MM.1S (cell line): Measurements from ENCODE around the gene TIGD4.

Source experiments
- DNase-seq: peaks from one replicate; pipeline ENCODE4 v3.0.0-alpha.2; 2015
- H2AFZ ChIP-seq: fragments of 300-600 bp; sonication (generic); 2 replicates; pipeline ENCODE4 v1.6.0; 2016; ENCODE audit warnings: antibody characterized with exemption, low read length
- H3F3A ChIP-seq: fragments of 300-600 bp; sonication (generic); 2 replicates; pipeline ENCODE4 v1.6.1; 2016; ENCODE audit warnings: mild to moderate bottlenecking, antibody characterized with exemption, low read length, moderate library complexity, mixed read lengths; ENCODE audit not compliant: insufficient read depth
- H3K27ac ChIP-seq: fragments of 300-600 bp; sonication (generic); 2 replicates; pipeline ENCODE4 v1.5.1; 2016; ENCODE audit warnings: mild to moderate bottlenecking, low read length
- H3K27me3 ChIP-seq: fragments of 300-600 bp; sonication (generic); replicated peaks from 2 replicates; pipeline ENCODE4 v1.6.0; 2016; ENCODE audit warnings: low read length; ENCODE audit not compliant: insufficient read depth
- H3K36me3 ChIP-seq: fragments of 300-600 bp; sonication (generic); replicated peaks from 2 replicates; pipeline ENCODE4 v1.6.1; 2016; ENCODE audit warnings: mild to moderate bottlenecking, low read length, mixed read lengths; ENCODE audit not compliant: insufficient read depth
- H3K4me1 ChIP-seq: fragments of 300-600 bp; sonication (generic); 2 replicates; pipeline ENCODE4 v1.6.1; 2016; ENCODE audit warnings: low read length, mixed read lengths
- H3K4me2 ChIP-seq: fragments of 300-600 bp; sonication (generic); 2 replicates; pipeline ENCODE4 v1.6.0; 2016; ENCODE audit warnings: low read depth, low read length
- H3K4me3 ChIP-seq: fragments of 300-600 bp; sonication (generic); 2 replicates; pipeline ENCODE4 v1.5.1; 2016; ENCODE audit warnings: low read length, mixed read lengths
- H3K79me2 ChIP-seq: fragments of 300-600 bp; sonication (generic); 2 replicates; pipeline ENCODE4 v1.6.1; 2016; ENCODE audit warnings: mixed run types, low read length, mixed read lengths
- H3K9ac ChIP-seq: fragments of 300-600 bp; sonication (generic); 2 replicates; pipeline ENCODE4 v1.6.1; 2016; ENCODE audit warnings: low read length, mixed read lengths
- H3K9me2 ChIP-seq: fragments of 300-600 bp; sonication (generic); replicated peaks from 2 replicates; pipeline ENCODE4 v1.6.1; 2016; ENCODE audit warnings: mild to moderate bottlenecking, low read length, mixed read lengths; ENCODE audit not compliant: insufficient read depth
- H3K9me3 ChIP-seq: fragments of 300-600 bp; sonication (generic); replicated peaks from 2 replicates; pipeline ENCODE4 v1.6.1; 2016; ENCODE audit warnings: mild to moderate bottlenecking, low read length, mixed read lengths; ENCODE audit not compliant: insufficient read depth
- H4K20me1 ChIP-seq: fragments of 300-600 bp; sonication (generic); 2 replicates; pipeline ENCODE4 v1.6.1; 2016; ENCODE audit warnings: mild to moderate bottlenecking, low read length, moderate library complexity, mixed read lengths; ENCODE audit not compliant: insufficient read depth
- CTCF ChIP-seq: fragments of 300-600 bp; sonication (generic); IDR thresholded peaks from 2 replicates; pipeline ENCODE4 v1.5.1; 2016; ENCODE audit warnings: antibody characterized with exemption, low read length, mixed read lengths
- EZH2 ChIP-seq: fragments of 300-600 bp; sonication (generic); optimal IDR thresholded peaks from 2 replicates; pipeline ENCODE3; 2017; ENCODE audit warnings: low read depth, mild to moderate bottlenecking, antibody characterized with exemption, low read length, mixed read lengths
- EZH2phosphoT487 ChIP-seq: fragments of 300-600 bp; sonication (generic); IDR thresholded peaks from 2 replicates; pipeline ENCODE4 v1.6.1; 2018; ENCODE audit warnings: antibody characterized with exemption, low read length

TIGD4 gene

GRCh38 chr4:152824561-152824960 is 45.0 kb upstream of the TIGD4 start:
- Histone ChIP-seq H3K9ac (no peak overlapping the region), H3K4me2 (no peak overlapping the region), H3K36me3 (no peaks in the 10 kb centered on the region), H3K79me2 (no peaks in the 10 kb centered on the region), H3K27ac (no peak overlapping the region), H3K9me3 (no peaks in the 10 kb centered on the region), H3F3A (no peaks in the 10 kb centered on the region), H2AFZ (no peak overlapping the region), H3K4me1 (no peaks in the 10 kb centered on the region), H3K4me3 (no peak overlapping the region), H3K9me2 (no peaks in the 10 kb centered on the region), H4K20me1 (no peaks in the 10 kb centered on the region), H3K27me3 (no peaks in the 10 kb centered on the region)
- TF ChIP-seq EZH2phosphoT487, result no peak
- TF ChIP-seq EZH2, result no peak
- TF ChIP-seq CTCF, result no peak
- DNase-seq, result no peak

GRCh38 chr4:152822323-152822722 is 42.8 kb upstream of the TIGD4 start:
- H3K9ac ChIP-seq, result no peak overlapping the region
- H3K27ac ChIP-seq, result no peak overlapping the region
- no peaks in the 10 kb centered on the region for H4K20me1 ChIP-seq
- no peaks in the 10 kb centered on the region for H3K36me3 ChIP-seq
- H2AFZ ChIP-seq, result no peak overlapping the region
- peaks cover 11% of the 10 kb centered on the region for H3K4me1 ChIP-seq
- H3K4me2 ChIP-seq, result no peak overlapping the region
- no peak overlapping the region for H3K4me3 ChIP-seq
- H3K79me2 ChIP-seq, result peaks cover 11% of the 10 kb centered on the region; the same call in 1 of the 2 replicates
- TF ChIP-seq EZH2phosphoT487 (no peak), EZH2 (no peak), CTCF (no peak)
- no peaks in the 10 kb centered on the region for H3K9me2 ChIP-seq
- no peaks in the 10 kb centered on the region for H3K9me3 ChIP-seq
- H3F3A ChIP-seq, result no peaks in the 10 kb centered on the region
- DNase-seq, result no peak
- no peaks in the 10 kb centered on the region for H3K27me3 ChIP-seq

GRCh38 chr4:152820073-152820472 is 40.5 kb upstream of the TIGD4 start:
- no peak overlapping the region for H2AFZ ChIP-seq
- no peaks in the 10 kb centered on the region for H4K20me1 ChIP-seq
- no peak for DNase-seq
- no peaks in the 10 kb centered on the region for H3K9me3 ChIP-seq
- TF ChIP-seq EZH2phosphoT487 (no peak), EZH2 (no peak), CTCF (no peak)
- H3K9ac ChIP-seq, result no peak overlapping the region
- H3K4me1 ChIP-seq, result peaks cover 30% of the 10 kb centered on the region
- H3K4me2 ChIP-seq, result no peak overlapping the region
- peaks cover 4% of the 10 kb centered on the region; the same call in 1 of the 2 replicates for H3F3A ChIP-seq
- H3K36me3 ChIP-seq, result no peaks in the 10 kb centered on the region
- H3K4me3 ChIP-seq, result no peak overlapping the region
- no peaks in the 10 kb centered on the region for H3K9me2 ChIP-seq
- H3K79me2 ChIP-seq, result peaks cover 17% of the 10 kb centered on the region; the same call in 1 of the 2 replicates
- H3K27ac ChIP-seq, result no peak overlapping the region
- no peaks in the 10 kb centered on the region for H3K27me3 ChIP-seq
